HepG2 (cell line): ENCODE measurements around the gene UNC5B. TPM values are rescaled to one million over a fixed set of nuclear protein-coding genes. Genes with fewer than 3 reads are reported as not detected.

Experiments used
- ATF4 ChIP-seq, 2 experiments: fragments of 450-650 bp in 1 of 2; sonication (generic) in 1 of 2; formaldehyde crosslinking; IDR thresholded peaks; 2 replicates each; pipeline versions ENCODE4 v1.5.0 to v1.8.0; 2020 to 2022; ENCODE audit warnings: mild to moderate bottlenecking in 1 of 2, missing genetic modification reagents in 1 of 2
- CHD2 ChIP-seq: IDR thresholded peaks from 2 replicates; pipeline ENCODE4 v1.6.1; 2011; ENCODE audit warnings: low read depth, low read length, improper control_type of control experiment
- ESRRA ChIP-seq: sonication (generic); formaldehyde crosslinking; IDR thresholded peaks from 2 replicates; pipeline ENCODE4 v1.5.1; 2020; ENCODE audit warnings: mild to moderate bottlenecking, low read depth, missing genetic modification reagents
- MBD4 ChIP-seq: IDR thresholded peaks from 2 replicates; pipeline ENCODE4 v1.6.1; 2012; ENCODE audit warnings: low read length, inconsistent platforms, borderline replicate concordance
- PTBP1 ChIP-seq: fragments of 200-400 bp; formaldehyde crosslinking; IDR thresholded peaks from 2 replicates; pipeline ENCODE4 v1.6.1; 2018; ENCODE audit warnings: low read length, low read depth; ENCODE audit not compliant: poor library complexity, severe bottlenecking
- RCOR2 ChIP-seq: IDR thresholded peaks from 2 replicates; pipeline ENCODE4 v1.6.1; 2016; ENCODE audit warnings: missing biosample characterization, missing genetic modification reagents
- SP5 ChIP-seq: IDR thresholded peaks from 2 replicates; pipeline ENCODE4 v1.6.1; 2016; ENCODE audit warnings: low read depth, borderline replicate concordance
- SRY ChIP-seq: sonication (generic); formaldehyde crosslinking; IDR thresholded peaks from 2 replicates; pipeline ENCODE4 v1.8.0; 2022; ENCODE audit warnings: mild to moderate bottlenecking, missing genetic modification reagents
- SSRP1 ChIP-seq: IDR thresholded peaks from 2 replicates; pipeline ENCODE4 v1.6.1; 2016; ENCODE audit warnings: control low read depth
- TRAFD1 ChIP-seq: sonication (generic); formaldehyde crosslinking; IDR thresholded peaks from 2 replicates; pipeline ENCODE4 v1.5.1; 2020; ENCODE audit warnings: missing genetic modification reagents, mild to moderate bottlenecking, borderline replicate concordance
- U2AF2 ChIP-seq: fragments of 200-400 bp; formaldehyde crosslinking; IDR thresholded peaks from 2 replicates; pipeline ENCODE4 v1.6.1; 2017; ENCODE audit warnings: low read depth, mild to moderate bottlenecking, low read length
- ZBTB25 ChIP-seq: IDR thresholded peaks from 2 replicates; pipeline ENCODE4 v1.6.1; 2018; ENCODE audit warnings: missing genetic modification reagents
- ZBTB7B ChIP-seq: sonication (generic); formaldehyde crosslinking; IDR thresholded peaks from 2 replicates; pipeline ENCODE4 v1.4.0; 2020; ENCODE audit warnings: missing genetic modification reagents
- ZFP36L2 ChIP-seq: sonication (generic); formaldehyde crosslinking; IDR thresholded peaks from 2 replicates; pipeline ENCODE4 v1.4.0; 2020; ENCODE audit warnings: missing genetic modification reagents
- ZFX ChIP-seq: sonication (generic); formaldehyde crosslinking; IDR thresholded peaks from 2 replicates; pipeline ENCODE4 v1.4.0; 2020; ENCODE audit warnings: mild to moderate bottlenecking, low read depth, missing genetic modification reagents, moderate library complexity
- ZNF230 ChIP-seq: sonication (generic); formaldehyde crosslinking; IDR thresholded peaks from 2 replicates; pipeline ENCODE4 v1.4.0; 2020; ENCODE audit warnings: mild to moderate bottlenecking, missing genetic modification reagents
- ZNF441 ChIP-seq: sonication (generic); formaldehyde crosslinking; IDR thresholded peaks from 2 replicates; pipeline ENCODE4 v1.7.0; 2021; ENCODE audit warnings: missing genetic modification reagents, borderline replicate concordance
- ZNF468 ChIP-seq: sonication (generic); formaldehyde crosslinking; IDR thresholded peaks from 2 replicates; pipeline ENCODE4 v1.8.0; 2022; ENCODE audit warnings: mild to moderate bottlenecking, moderate library complexity, missing genetic modification reagents
- ZNF562 ChIP-seq: sonication (generic); formaldehyde crosslinking; IDR thresholded peaks from 2 replicates; pipeline ENCODE4 v1.8.0; 2022; ENCODE audit warnings: missing genetic modification reagents, borderline replicate concordance
- ZNF619 ChIP-seq: sonication (generic); formaldehyde crosslinking; IDR thresholded peaks from 2 replicates; pipeline ENCODE4 v1.4.0; 2020; ENCODE audit warnings: mild to moderate bottlenecking, missing genetic modification reagents
- ZSCAN30 ChIP-seq: sonication (generic); formaldehyde crosslinking; IDR thresholded peaks from 2 replicates; pipeline ENCODE4 v1.5.0; 2020; ENCODE audit warnings: mild to moderate bottlenecking, missing genetic modification reagents
- polyA plus RNA-seq, 8 experiments: library from polyadenylated mRNA; depleted of rRNA in 3 of 8; stranded (reverse) in 7 of 8; unstranded in 1 of 8; fragments of >200 nt; fragmentation: Illumina TruSeq in 4 of 8; extraction: Trizol in 4 of 8; gene quantifications; 2 replicates each; pipeline versions ENCODE4 v1.2.1 to v1.2.3, GENCODE V29; 2011 to 2016; ENCODE audit warnings: low read depth in 4 of 8, missing spikeins in 1 of 8, mixed read lengths in 1 of 8; ENCODE audit not compliant: insufficient read depth in 1 of 8
- total RNA-seq, 5 experiments: library from RNA; depleted of rRNA; stranded (reverse); fragments of >200 nt; fragmentation: Illumina TruSeq; extraction: Trizol; gene quantifications; 2 replicates each; pipeline ENCODE4 v1.2.3, GENCODE V29; 2016; ENCODE audit warnings: low read depth in 1 of 5
- TF ChIP-seq, protein P1 (sequence below): sonication (generic); formaldehyde crosslinking; IDR thresholded peaks from 2 replicates; pipeline ENCODE4 v1.4.0; 2020; ENCODE audit warnings: missing genetic modification reagents, mild to moderate bottlenecking, borderline replicate concordance
- TF ChIP-seq, protein P2 (sequence below): IDR thresholded peaks from 2 replicates; pipeline ENCODE4 v1.6.1; 2016

UNC5B gene
- total and polyA plus RNA-seq, 2 of the 13 experiments (the other 11 are each of a cell fraction or from before 2014, with no cell fraction given), result 0.07 TPM

- TF ChIP-seq ZNF230 (CRISPR knock-in tag), result no peak
- TF ChIP-seq MBD4, result no peak
- peak in 1 of 2 experiments; percentile 45; a peak in 1 of 4 replicates for TF ChIP-seq ATF4 (CRISPR knock-in tag; IDR thresholded peaks at IDR 0.05)
- TF ChIP-seq ZNF619 (CRISPR knock-in tag), result no peak
- TF ChIP-seq ZNF468 (CRISPR knock-in tag), result 0 out of 2 replicates have a peak, but pooled peaks have one; percentile 31
- TF ChIP-seq U2AF2, result no peak
- no peak for TF ChIP-seq ZNF562 (CRISPR knock-in tag)
- TF ChIP-seq ZNF441, result 0 out of 2 replicates have a peak, but pooled peaks have one; percentile 21
- TF ChIP-seq, protein P1, sequence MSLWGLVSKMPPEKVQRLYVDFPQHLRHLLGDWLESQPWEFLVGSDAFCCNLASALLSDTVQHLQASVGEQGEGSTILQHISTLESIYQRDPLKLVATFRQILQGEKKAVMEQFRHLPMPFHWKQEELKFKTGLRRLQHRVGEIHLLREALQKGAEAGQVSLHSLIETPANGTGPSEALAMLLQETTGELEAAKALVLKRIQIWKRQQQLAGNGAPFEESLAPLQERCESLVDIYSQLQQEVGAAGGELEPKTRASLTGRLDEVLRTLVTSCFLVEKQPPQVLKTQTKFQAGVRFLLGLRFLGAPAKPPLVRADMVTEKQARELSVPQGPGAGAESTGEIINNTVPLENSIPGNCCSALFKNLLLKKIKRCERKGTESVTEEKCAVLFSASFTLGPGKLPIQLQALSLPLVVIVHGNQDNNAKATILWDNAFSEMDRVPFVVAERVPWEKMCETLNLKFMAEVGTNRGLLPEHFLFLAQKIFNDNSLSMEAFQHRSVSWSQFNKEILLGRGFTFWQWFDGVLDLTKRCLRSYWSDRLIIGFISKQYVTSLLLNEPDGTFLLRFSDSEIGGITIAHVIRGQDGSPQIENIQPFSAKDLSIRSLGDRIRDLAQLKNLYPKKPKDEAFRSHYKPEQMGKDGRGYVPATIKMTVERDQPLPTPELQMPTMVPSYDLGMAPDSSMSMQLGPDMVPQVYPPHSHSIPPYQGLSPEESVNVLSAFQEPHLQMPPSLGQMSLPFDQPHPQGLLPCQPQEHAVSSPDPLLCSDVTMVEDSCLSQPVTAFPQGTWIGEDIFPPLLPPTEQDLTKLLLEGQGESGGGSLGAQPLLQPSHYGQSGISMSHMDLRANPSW (CRISPR knock-in tag), result no peak
- peak; percentile 49; the same call in 1 of the 2 replicates for TF ChIP-seq SRY (CRISPR knock-in tag)
- TF ChIP-seq RCOR2 (CRISPR knock-in tag), result no peak; the same call in 1 of the 2 replicates
- no peak for TF ChIP-seq SSRP1 (CRISPR knock-in tag)
- peak; percentile 30 for TF ChIP-seq SP5 (CRISPR knock-in tag)
- TF ChIP-seq, protein P2, sequence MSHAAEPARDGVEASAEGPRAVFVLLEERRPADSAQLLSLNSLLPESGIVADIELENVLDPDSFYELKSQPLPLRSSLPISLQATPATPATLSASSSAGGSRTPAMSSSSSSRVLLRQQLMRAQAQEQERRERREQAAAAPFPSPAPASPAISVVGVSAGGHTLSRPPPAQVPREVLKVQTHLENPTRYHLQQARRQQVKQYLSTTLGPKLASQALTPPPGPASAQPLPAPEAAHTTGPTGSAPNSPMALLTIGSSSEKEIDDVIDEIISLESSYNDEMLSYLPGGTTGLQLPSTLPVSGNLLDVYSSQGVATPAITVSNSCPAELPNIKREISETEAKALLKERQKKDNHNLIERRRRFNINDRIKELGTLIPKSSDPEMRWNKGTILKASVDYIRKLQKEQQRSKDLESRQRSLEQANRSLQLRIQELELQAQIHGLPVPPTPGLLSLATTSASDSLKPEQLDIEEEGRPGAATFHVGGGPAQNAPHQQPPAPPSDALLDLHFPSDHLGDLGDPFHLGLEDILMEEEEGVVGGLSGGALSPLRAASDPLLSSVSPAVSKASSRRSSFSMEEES (CRISPR knock-in tag), result no peak; the same call in 1 of the 2 replicates
- TF ChIP-seq PTBP1, result no peak
- TF ChIP-seq ZFP36L2 (CRISPR knock-in tag), result no peak
- no peak for TF ChIP-seq CHD2
- TF ChIP-seq ESRRA (CRISPR knock-in tag), result peak; percentile 86; the same call in 1 of the 2 replicates
- 0 out of 2 replicates have a peak, but pooled peaks have one; percentile 33 for TF ChIP-seq ZSCAN30 (CRISPR knock-in tag)
- TF ChIP-seq ZBTB25 (CRISPR knock-in tag), result no peak
- TF ChIP-seq ZFX (CRISPR knock-in tag), result peak; percentile 68; the same call in 1 of the 2 replicates
- no peak for TF ChIP-seq TRAFD1 (CRISPR knock-in tag)
- 0 out of 2 replicates have a peak, but pooled peaks have one; percentile 62 for TF ChIP-seq ZBTB7B (CRISPR knock-in tag)
Measured at GRCh38 chr10:71334221-71334791, 121.9 kb downstream of the UNC5B start (continued).
